ENCODE results near the gene FAM187B. TPM values are rescaled to one million over a fixed set of nuclear protein-coding genes. Genes with fewer than 3 reads are reported as not detected.

Gene FAM187B
- total RNA-seq, 1 donor from 2014 or later = not detected

DNA sequence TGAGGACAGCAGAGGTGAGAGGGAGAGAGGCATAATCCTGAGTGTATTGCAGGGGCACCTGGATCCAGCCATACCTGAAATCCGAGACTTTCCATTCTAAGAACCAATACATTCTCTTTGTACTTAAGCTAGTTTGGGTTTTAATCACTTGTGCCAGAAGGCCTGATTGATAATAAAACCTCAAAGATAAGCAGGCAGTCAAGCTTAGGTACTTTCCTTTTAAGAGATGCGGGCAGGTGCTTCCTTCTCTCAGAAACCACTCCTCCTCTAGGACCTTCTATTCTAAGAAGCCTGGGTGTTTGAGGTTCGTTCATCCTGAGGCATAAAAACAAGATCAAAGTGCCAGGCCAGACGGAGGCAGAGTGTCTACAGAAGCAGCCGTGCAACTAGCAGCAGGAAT is 22.2 kb downstream of the FAM187B start:
- Mint-ChIP-seq H3K4me1 (ENCODE audit: low read depth, unreplicated experiment) (peaks cover 2% of the 10 kb centered on the region), H3K27me3 (ENCODE audit: low read depth, unreplicated experiment) (peaks cover 11% of the 10 kb centered on the region), H3K36me3 (ENCODE audit: low read depth, unreplicated experiment) (no peaks in the 10 kb centered on the region), H3K4me3 (ENCODE audit: unreplicated experiment) (no peak overlapping the region), H3K9me3 (ENCODE audit: unreplicated experiment) (peaks cover 4% of the 10 kb centered on the region), H3K27ac (ENCODE audit: unreplicated experiment) (no peak overlapping the region)
- H3K9ac ChIP-seq (ENCODE audit: low read length) = no peak overlapping the region
- H3K9me3 ChIP-seq (ENCODE audit: insufficient read depth, low read depth, low read length) = no peaks in the 10 kb centered on the region
- H3K27me3 ChIP-seq (ENCODE audit: insufficient read depth, low read length) = no peaks in the 10 kb centered on the region
- H3K27ac ChIP-seq (ENCODE audit: low read depth, low read length) = no peak overlapping the region
- TF ChIP-seq EZH2 (IDR thresholded peaks at IDR 0.05; ENCODE audit: insufficient read depth, low read length) = no peak
- H3K36me3 ChIP-seq (ENCODE audit: insufficient read depth, low read length) = no peaks in the 10 kb centered on the region
- no peaks in the 10 kb centered on the region for H3K79me2 ChIP-seq (ENCODE audit: insufficient read depth, low read length)
- H3K4me3 ChIP-seq (ENCODE audit: insufficient read depth, low read depth, low read length) = no peak overlapping the region
- H4K20me1 ChIP-seq (ENCODE audit: insufficient read depth, low read length) = no peaks in the 10 kb centered on the region
- FAIRE-seq = no peak
- H2AFZ ChIP-seq (ENCODE audit: low read depth, low read length) = no peak overlapping the region
- no peak overlapping the region for H3K4me2 ChIP-seq (ENCODE audit: low read length)
- no peak for DNase-seq (ENCODE audit: low read depth)
- no peaks in the 10 kb centered on the region for H3K4me1 ChIP-seq (ENCODE audit: insufficient read depth, low read length)

DNA sequence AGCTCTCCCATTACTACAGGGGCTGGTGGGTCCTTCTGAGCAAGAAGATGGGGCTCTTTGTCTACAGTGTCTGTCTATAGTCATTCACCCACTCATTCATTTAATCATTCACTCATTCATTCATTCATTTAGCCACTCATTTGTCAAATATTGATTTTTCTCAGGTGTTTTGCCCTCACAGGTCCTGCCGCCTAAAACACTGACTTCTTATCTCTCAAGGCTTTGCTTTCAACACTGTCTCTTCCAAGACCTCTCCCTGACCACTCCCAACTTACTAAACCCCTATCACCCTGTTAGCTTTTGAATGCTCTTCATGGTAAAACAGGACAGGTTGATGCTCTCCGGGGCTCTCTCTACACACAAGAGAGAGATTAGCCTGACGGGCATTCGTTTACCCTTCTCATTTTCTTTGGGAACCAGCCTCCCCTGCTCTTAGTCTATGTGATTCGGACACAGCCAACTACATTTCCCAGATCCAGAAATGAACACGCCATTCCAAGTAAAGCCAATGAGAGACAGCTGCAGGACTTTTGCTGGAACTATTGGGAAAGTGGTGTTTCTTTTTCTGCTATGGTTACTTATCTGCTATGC is 22.7 kb downstream of the FAM187B start:
- H3K4me3 Mint-ChIP-seq (ENCODE audit: unreplicated experiment) = no peak overlapping the region
- peaks cover 12% of the 10 kb centered on the region for H3K27me3 Mint-ChIP-seq (ENCODE audit: low read depth, unreplicated experiment)
- no peaks in the 10 kb centered on the region for H3K79me2 ChIP-seq (ENCODE audit: insufficient read depth, low read length)
- no peak overlapping the region for H3K4me3 ChIP-seq (ENCODE audit: insufficient read depth, low read depth, low read length)
- TF ChIP-seq EZH2 (IDR thresholded peaks at IDR 0.05; ENCODE audit: insufficient read depth, low read length) = no peak
- TF ChIP-seq, protein P1, sequence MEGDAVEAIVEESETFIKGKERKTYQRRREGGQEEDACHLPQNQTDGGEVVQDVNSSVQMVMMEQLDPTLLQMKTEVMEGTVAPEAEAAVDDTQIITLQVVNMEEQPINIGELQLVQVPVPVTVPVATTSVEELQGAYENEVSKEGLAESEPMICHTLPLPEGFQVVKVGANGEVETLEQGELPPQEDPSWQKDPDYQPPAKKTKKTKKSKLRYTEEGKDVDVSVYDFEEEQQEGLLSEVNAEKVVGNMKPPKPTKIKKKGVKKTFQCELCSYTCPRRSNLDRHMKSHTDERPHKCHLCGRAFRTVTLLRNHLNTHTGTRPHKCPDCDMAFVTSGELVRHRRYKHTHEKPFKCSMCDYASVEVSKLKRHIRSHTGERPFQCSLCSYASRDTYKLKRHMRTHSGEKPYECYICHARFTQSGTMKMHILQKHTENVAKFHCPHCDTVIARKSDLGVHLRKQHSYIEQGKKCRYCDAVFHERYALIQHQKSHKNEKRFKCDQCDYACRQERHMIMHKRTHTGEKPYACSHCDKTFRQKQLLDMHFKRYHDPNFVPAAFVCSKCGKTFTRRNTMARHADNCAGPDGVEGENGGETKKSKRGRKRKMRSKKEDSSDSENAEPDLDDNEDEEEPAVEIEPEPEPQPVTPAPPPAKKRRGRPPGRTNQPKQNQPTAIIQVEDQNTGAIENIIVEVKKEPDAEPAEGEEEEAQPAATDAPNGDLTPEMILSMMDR (IDR thresholded peaks at IDR 0.05; ENCODE audit: insufficient read depth, low read depth, low read length) = no peak
- no peak overlapping the region for H3K9ac ChIP-seq (ENCODE audit: low read length)
- H3K27me3 ChIP-seq (ENCODE audit: insufficient read depth, low read length) = peaks cover 4% of the 10 kb centered on the region
- no peak overlapping the region for H2AFZ ChIP-seq (ENCODE audit: low read depth, low read length)
- H3K36me3 ChIP-seq (ENCODE audit: insufficient read depth, low read length) = no peaks in the 10 kb centered on the region
- H3K9me3 Mint-ChIP-seq (ENCODE audit: unreplicated experiment) = peaks cover 4% of the 10 kb centered on the region
- no peak overlapping the region for H3K4me2 ChIP-seq (ENCODE audit: low read length)
- no peaks in the 10 kb centered on the region for H3K9me3 ChIP-seq (ENCODE audit: insufficient read depth, low read depth, low read length)
- H3K27ac Mint-ChIP-seq (ENCODE audit: unreplicated experiment) = no peak overlapping the region
- no peaks in the 10 kb centered on the region for H3K4me1 ChIP-seq (ENCODE audit: insufficient read depth, low read length)
- FAIRE-seq (no peak), DNase-seq (ENCODE audit: low read depth) (no peak)
- no peaks in the 10 kb centered on the region for H4K20me1 ChIP-seq (ENCODE audit: insufficient read depth, low read length)
- no peak overlapping the region for H3K27ac ChIP-seq (ENCODE audit: low read depth, low read length)
- peaks cover 2% of the 10 kb centered on the region for H3K4me1 Mint-ChIP-seq (ENCODE audit: low read depth, unreplicated experiment)
- H3K36me3 Mint-ChIP-seq (ENCODE audit: low read depth, unreplicated experiment) = no peaks in the 10 kb centered on the region

DNA sequence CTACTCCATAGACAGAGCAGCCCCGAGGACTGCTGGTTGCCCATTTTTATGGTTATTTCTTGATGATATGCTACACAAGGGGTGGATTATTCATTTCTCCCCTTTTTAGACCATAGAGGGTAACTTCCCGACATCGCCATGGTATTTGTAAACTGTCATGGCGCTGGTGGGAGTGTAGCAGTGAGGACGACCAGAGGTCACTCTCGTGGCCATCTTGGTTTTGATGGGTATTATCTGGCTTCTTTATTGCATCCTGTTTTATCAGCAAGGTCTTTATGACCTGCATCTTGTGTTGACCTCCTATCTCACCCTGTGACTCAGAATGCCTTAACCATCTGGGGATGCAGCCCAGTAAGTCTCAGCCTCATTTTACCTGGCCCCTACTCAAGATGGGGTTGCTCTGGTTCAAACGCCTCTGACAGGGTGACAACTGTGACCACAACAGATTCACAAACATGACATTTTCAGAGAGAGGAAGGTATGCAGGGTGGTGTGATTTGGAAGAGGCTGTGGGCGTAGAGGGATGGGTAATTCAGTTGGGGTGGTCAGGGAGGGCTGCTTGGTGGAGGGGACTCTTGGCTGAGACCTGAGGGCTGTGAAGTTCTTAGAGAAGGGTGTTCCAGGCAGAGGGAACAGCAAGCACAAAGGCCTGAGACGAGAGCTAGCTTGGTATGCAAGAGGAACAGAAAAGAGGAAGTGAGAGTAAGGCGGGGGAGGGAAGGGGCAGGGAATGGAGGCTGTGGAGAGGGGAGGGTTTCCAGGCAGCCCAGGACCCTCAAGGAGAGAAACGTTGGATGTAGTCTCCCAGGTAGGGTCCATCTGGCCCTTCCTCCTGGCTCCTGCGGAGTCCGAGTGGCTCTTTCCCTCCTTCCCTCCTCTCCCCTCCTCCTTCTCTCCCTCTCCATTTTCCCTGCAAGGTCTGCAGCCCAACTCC is 23.5 kb downstream of the FAM187B start:
- H3K4me1 Mint-ChIP-seq (ENCODE audit: low read depth, unreplicated experiment) = peaks cover 2% of the 10 kb centered on the region
- no peak for DNase-seq (ENCODE audit: low read depth)
- H3K9me3 ChIP-seq (ENCODE audit: insufficient read depth, low read depth, low read length) = no peaks in the 10 kb centered on the region
- H3K79me2 ChIP-seq (ENCODE audit: insufficient read depth, low read length) = no peaks in the 10 kb centered on the region
- no peaks in the 10 kb centered on the region for H3K4me1 ChIP-seq (ENCODE audit: insufficient read depth, low read length)
- H2AFZ ChIP-seq (ENCODE audit: low read depth, low read length) = no peak overlapping the region
- TF ChIP-seq EZH2 (IDR thresholded peaks at IDR 0.05; ENCODE audit: insufficient read depth, low read length) = no peak
- TF ChIP-seq, protein P1 (IDR thresholded peaks at IDR 0.05; ENCODE audit: insufficient read depth, low read depth, low read length) = no peak
- H3K9ac ChIP-seq (ENCODE audit: low read length) = no peak overlapping the region
- no peak overlapping the region for H3K4me3 Mint-ChIP-seq (ENCODE audit: unreplicated experiment)
- H3K27ac Mint-ChIP-seq (ENCODE audit: unreplicated experiment) = no peak overlapping the region
- H3K27ac ChIP-seq (ENCODE audit: low read depth, low read length) = no peak overlapping the region
- H3K9me3 Mint-ChIP-seq (ENCODE audit: unreplicated experiment) = peaks cover 4% of the 10 kb centered on the region
- H4K20me1 ChIP-seq (ENCODE audit: insufficient read depth, low read length) = no peaks in the 10 kb centered on the region
- FAIRE-seq = no peak
- H3K27me3 Mint-ChIP-seq (ENCODE audit: low read depth, unreplicated experiment) = peaks cover 12% of the 10 kb centered on the region
- peaks cover 4% of the 10 kb centered on the region for H3K27me3 ChIP-seq (ENCODE audit: insufficient read depth, low read length)
- H3K4me2 ChIP-seq (ENCODE audit: low read length) = no peak overlapping the region
- no peaks in the 10 kb centered on the region for H3K36me3 Mint-ChIP-seq (ENCODE audit: low read depth, unreplicated experiment)
- H3K36me3 ChIP-seq (ENCODE audit: insufficient read depth, low read length) = no peaks in the 10 kb centered on the region
- no peak overlapping the region for H3K4me3 ChIP-seq (ENCODE audit: insufficient read depth, low read depth, low read length)

All from astrocyte (in vitro differentiated cells and primary cell).